Posterior cingulate gyrus (tissue), 11 donors: ENCODE measurements around the gene TSPAN31.

ENCODE experiments used
- DNase-seq, 10 donors: peaks; one replicate each; pipeline versions ENCODE4 v3.0.0 to v3.0.0-alpha.2; 2020 to 2021; ENCODE audit warnings: mixed read lengths in 3 of 10
- intact Hi-C: fragments of 100-400 bp; cut with DNase I; formaldehyde crosslinking; loops from one replicate; pipeline ENCODE4 v1.15.1; 2023

TSPAN31 gene

DNA sequence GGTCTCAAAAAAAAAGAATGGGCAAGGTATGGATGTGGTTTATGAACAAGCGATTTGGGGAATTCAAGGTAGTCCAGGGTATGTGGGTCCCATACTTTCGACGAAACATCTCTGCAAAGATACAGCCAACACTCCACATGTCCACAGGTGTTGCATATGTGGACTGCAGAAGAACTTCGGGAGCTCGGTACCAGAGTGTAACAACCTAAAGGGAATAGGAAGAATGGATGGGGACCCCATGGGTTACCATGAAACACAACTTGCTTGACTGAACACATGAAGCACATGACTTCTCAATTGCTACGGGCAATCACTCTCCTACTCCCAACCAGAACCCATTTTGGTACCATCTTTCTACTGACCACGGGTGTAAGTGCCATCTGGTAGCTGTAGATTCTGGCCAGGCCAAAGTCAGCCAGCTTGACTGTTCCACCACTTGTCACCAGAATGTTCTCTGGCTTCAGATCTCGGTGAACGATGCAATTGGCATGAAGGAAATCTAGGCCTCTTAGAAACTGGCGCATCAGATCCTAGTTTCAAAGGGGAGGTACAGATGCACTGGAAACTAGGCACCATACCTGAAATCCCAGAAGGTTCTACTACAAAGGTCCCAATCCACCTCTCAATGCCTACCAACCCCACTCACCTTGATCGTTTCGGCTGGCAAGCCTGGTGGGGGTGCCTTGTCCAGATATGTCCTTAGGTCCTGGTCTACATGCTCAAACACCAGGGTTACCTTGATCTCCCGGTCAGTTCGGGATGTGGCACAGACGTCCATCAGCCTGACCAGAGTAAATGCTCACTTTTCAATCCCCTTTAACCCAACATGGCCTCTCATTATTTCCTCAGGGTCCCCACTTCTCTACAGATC, 6.0 kb downstream of the TSPAN31 start:
- no peak for DNase-seq
- intact Hi-C loops: no loop called here

DNA sequence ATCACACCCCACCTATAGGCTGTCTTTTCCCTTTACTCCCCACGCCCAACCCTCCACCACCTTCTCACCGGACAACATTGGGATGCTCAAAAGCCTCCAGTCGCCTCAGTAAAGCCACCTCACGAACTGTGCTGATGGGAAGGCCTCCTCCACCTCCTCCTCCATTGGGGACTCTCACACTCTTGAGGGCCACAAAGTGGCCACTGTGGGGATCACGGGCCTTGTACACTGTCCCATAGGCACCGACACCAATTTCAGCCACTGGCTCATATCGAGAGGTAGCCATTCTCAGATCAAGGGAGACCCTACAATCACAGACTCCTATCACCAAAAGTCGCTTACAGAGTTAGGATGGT, 6.6 kb downstream of the TSPAN31 start:
- intact Hi-C loops: no loop called here
- no peak for DNase-seq

DNA sequence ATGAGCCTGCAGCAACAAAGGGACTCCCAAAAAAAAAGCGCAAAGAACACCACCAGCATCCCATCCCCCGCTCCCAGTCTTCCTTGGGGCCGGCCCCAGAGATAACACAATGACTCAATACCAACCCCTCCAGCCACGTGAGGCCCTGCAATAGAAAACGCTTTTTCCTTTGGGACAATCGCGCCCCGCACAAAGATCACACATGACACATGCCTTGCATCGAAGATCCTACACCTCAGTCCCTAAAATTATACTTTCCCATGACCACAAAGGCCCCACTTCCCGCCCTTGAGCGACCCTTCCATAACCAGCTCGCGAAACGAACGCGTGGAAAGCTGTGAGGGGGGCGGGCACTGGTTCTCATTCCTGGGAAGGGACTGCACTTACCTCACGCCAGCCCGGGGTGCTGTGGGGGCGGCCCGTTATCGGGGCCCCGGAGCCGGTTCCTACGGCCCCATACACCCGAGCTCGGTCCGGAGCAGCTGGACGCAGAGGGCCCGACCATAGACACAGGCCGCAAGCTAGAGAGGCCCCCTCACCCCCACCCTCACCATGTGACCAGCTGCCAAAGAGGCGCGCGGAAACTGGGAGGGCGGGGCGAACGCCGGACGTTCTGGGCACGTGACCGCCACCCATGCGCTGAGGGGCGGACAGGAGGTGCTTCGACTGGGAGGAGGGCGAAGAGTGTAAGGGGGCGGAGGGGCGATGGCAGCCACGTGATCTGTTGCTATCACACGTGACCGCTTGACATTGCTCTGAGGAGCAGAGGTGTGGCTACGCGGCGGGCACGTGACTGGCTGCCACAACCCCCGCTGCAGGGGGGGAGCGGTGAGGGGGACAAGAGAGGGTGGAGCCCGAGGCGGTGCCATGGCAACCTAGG, 7.2 kb downstream of the TSPAN31 start, which contains the start of gene CDK4:
CDK4 (minus strand) TSS at position 523 of the 880 bp plus-strand sequence. CDS start 593 bp downstream, outside the sequence.
- DNase-seq: peak; percentile 100
- intact Hi-C loops: loop anchor here (1.0 kb wide), 1 partner anchor 20 kb away; the partner anchor contains the start of genes EEF1AKMT3 and METTL1

DNA sequence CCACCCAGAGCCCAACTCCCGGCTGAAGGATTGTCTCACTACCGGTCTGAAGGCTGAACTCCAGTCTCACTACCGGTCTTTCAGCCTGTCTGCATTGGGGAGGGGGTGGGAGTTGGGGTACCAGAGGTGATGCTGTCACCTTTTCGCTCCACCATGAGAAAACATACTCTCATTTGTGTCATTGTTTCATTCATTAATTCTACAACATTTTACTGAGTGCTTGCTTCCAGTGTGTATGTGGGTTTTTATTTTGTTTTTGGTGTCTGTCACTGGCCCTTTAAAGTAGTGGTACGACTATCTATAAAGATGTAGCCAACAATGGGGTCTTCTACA, 7.8 kb downstream of the TSPAN31 start:
- DNase-seq: no peak
- intact Hi-C loops: loop anchor here (1.0 kb wide), 1 partner anchor 20 kb away; the partner anchor contains the start of genes EEF1AKMT3 and METTL1

DNA sequence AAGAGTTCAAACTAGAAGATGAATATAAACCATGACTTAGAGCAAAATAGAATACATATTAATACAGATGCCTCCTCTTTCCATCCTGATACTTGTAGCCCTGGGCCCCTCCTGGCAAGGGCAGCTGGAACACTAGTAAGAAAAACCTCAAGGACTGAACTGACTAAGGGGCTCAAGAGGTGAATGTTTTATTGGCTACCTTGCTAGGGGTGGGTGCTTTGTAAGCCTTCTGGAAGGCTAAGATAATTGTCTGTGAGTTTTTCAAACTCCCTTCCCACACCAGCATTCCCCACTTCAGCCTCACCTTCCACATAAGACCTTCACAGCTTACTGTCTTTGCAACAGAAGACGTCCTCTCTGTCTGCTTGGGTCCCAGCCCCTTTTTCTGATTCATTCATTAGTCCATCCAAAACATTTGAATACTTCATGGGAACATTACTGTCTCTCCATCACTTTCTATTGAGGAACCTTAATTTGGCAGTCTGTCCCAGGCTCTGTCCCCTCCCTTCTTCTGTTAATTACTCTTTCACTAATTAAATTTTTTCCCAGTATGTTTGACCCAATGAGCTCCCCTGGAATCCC, 9.0 kb downstream of the TSPAN31 start:
- no peak for DNase-seq
- intact Hi-C loops: no loop called here

DNA sequence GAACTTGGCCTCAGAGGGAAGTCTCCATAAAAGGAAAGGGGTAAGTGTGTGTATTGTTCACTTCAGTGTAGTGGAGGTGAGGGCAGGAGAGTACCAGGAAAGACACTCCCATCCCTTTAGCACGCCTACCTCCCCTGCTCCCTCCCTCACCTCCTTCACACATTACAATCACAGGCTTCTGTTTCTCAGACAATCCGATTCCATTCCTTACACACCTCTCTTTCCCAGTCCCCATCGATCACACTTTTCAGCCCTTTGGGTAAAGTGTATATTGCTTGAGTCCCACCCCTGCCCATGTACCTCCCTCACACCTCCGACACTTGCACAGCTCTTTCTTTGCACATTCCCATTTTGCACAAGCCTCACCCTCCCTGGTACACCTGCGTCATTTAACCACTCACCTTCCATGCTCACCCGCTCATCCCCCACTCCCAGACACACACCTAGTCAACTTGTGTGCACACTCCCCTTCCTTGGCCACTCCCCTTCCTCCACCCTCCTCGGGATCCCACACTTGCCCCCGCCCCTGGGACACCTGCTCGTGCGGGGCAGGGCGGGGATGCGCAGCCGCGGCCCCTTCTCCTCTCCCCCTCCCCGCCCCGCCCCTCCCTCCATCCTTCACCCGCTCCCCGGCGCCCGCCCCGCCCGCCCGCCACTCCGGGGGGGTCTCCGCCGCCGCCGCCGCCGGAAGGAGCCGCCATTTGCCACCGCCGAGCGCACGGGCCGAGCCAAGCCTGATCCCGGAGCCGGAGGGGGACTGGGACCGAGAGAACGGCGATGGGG, 9.8 kb downstream of the TSPAN31 start, which contains the start of gene MARCHF9:
MARCHF9 (plus strand) TSS at position 693 of the 783 bp plus-strand sequence. CDS start 426 bp downstream, outside the sequence.
- DNase-seq: peak in 4 of 10 donors; percentile 39 to 93 (median 72)

DNA sequence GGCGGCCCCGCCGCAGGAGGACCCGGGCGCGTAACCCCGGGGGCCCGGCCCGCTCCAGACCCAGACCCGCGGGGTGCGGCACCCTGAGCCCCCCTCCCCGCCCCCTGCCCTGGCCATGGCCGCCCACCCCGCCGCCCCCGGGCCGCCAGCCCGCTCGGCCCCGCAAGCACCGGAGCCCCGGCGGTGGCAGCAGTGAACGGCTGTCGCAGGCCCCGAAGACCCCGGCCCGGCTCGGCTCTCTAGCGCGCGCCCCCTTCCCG, 10.3 kb downstream of the TSPAN31 start:
- intact Hi-C loops: no loop called here

More for the DNA sequence above, 9.8 kb downstream of the TSPAN31 start, which contains the start of gene MARCHF9:
- intact Hi-C loops: no loop called here

DNA sequence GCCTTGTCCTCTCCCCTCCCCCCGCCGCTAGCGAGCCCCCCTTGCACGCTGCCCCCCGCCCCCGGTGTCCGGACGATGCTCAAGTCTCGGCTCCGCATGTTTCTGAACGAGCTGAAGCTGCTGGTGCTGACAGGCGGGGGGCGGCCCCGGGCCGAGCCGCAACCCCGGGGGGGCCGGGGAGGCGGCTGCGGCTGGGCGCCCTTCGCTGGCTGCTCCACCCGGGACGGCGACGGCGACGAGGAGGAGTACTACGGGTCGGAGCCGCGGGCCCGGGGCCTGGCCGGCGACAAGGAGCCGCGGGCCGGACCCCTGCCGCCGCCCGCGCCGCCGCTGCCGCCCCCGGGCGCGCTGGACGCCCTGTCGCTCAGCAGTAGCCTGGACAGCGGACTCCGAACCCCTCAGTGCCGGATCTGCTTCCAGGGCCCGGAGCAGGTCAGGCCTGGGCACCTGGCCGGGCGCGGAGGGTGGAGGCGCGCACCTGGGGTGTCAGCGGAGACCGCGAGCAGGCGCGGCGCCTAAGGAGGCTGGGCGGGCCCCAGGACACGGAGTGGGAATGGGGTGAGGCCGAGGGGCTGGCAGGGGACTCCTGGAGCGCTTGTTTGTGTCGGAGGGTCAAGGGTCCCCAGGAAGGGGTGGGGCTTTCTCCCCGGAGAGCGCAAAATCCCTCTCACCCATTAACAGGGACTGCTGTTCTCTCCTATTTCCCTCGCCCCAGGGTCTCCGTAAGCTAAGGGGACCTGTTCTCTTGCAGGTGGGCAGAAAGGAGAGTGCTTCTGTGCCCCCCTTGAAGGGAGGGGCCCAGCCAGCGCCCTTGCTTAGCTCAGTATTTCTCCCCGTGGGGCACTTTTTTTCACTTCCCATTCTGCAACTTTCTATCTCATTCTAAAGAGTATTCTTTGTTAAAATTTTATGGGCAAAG, 10.9 kb downstream of the TSPAN31 start:
- DNase-seq: peak in 1 of 10 donors; percentile 87
- intact Hi-C loops: no loop called here

More for the DNA sequence above, 10.3 kb downstream of the TSPAN31 start:
- DNase-seq: no peak

DNA sequence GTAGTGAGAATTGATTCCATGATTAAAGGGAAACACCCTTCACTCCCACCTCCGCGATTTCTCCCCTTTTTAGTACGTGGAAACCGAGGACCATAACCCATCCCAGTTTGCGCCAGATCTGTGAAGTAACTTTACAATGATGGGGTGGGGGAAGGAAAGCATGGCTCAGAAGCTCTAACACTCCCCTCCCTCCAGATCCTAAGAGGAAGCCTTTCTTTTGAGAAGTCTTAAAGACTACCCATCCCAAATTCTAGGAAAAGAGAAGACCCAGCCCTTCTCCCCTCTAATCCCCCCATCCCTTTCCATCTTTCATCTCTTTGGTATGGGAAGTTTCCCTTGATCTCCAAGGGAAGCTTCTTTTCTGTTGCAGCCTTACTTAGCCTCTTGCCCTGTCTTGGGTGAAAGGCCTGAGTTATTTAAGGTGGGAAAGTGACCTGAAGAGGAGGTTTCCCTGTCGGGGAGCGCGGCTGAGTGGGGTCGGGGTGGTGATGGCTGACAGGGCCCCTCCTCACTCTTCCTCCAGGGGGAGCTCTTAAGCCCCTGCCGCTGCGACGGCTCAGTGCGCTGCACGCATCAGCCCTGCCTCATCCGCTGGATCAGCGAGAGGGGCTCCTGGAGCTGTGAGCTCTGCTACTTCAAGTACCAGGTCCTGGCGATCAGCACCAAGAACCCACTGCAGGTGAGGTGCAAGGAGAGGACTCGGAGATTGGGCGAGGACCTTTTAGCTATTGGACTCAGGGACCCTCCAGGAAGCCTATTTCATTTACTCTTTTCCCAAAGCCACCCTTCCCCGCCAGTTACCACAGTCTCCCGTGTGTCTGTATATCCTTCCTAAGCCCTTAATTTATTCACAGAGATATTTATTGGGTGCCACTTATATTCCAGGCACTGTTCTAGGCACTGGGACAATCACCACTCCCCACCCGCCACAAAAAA, 11.8 kb downstream of the TSPAN31 start:
- intact Hi-C loops: no loop called here
- DNase-seq: no peak

DNA sequence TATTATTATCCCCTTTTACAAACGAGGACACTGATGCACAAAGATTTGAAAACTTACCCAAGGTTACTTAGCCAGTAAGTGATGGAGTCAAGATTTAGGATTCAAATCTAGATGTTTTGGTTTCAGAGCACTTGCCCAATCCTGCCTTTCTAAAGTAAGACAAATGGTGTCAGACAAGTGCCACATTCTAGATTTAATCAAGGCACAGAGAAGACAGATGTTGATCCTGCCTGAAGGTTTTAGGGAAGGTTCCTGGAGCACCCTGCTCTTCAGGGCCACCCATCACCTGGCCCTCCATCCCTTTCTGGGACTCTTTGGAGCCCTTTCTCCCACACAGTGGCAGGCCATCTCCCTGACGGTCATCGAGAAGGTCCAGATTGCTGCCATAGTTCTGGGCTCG, 12.9 kb downstream of the TSPAN31 start:
- intact Hi-C loops: no loop called here
- no peak for DNase-seq

DNA sequence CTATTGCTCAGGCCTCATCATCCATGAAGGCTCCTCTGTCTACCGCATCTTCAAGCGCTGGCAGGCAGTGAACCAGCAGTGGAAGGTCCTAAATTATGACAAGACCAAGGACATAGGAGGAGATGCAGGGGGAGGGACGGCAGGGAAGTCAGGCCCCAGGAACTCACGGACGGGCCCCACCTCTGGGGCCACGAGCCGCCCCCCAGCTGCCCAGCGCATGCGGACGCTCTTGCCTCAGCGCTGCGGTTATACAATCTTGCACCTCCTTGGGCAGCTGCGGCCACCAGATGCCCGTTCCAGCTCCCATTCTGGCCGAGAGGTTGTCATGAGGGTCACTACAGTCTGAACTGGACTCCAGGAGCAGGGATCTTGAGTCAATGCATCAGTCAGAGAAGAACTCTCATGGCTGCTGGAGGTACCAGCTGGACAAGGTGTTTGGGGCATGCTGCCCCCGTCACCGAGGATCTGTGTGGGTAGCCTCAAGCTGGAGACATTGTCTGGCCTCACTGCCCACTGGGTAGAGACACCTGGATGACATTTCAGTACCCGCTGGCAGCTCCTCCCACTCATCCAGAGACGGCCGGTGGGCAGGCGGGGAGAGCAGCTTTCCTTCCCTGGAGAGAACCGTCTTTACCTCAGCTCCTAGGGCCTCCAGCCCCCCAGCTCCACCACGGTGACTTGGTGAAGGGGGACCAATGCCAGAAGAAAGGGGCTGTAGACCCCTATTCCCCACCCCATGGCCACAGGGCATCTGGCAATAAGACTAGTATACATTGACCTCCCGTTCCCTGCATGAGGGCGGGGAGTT, 13.9 kb downstream of the TSPAN31 start:
- intact Hi-C loops: no loop called here
- no peak for DNase-seq

DNA sequence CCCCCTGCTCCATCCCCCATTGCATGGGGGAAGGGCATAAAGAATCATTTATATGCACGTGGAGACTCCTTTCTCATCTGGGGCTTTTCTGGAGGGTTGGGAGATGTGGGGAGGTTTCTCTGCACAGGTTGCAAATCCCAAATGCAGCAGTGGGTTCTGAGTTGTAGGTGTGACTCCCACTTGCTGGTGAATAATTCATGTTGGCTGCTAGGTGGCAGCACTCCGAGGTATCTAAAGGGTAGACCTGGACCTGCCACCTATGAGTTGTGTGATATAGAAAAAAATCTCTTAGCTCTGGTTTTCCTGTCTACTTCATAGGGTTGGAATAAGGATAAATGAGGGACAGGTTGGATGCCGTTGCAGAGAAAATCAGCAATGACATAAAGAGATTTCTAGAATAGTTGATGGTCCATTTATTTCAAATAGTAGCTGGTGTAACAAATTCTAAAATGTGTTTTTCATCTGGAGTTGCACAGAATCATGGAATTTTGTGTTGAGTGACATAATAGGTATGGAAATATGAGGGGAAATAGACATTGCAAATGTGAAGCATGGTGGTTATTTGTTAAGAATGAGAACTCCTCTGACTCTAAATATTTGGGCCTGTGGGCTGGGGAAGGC, 14.6 kb downstream of the TSPAN31 start:
- intact Hi-C loops: no loop called here

DNA sequence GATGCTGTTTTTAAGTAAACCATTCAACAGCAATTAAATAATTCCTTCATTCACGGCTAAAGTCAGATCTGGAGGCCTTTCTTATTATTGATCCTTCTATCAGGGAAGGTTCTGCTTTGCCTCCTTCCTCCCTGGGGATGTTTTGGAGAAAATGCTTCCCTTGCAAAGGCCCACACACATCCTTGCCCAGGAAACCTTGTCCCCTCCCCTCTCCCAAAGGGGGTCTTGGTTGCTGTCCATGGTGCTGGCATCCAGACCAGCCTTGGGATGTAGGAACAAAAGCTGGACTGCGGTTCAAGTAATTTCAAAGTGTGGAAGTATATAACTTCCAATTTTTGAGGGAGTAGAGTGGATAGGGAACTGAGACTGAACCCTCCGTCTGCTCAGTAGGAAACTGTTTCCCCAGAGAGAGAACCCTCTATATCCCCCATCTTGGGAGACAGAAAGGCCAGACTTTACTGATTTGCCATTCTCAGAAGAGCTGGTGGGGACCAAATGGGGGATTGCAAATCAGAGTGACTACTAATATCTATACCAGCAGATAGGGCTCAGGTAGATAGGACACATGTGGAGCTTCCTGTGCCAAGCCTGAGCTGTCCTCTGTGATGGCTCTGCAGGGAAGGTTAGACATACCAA, 15.6 kb downstream of the TSPAN31 start:
- DNase-seq: no peak
- intact Hi-C loops: no loop called here

More for the DNA sequence above, 14.6 kb downstream of the TSPAN31 start:
- no peak for DNase-seq

DNA sequence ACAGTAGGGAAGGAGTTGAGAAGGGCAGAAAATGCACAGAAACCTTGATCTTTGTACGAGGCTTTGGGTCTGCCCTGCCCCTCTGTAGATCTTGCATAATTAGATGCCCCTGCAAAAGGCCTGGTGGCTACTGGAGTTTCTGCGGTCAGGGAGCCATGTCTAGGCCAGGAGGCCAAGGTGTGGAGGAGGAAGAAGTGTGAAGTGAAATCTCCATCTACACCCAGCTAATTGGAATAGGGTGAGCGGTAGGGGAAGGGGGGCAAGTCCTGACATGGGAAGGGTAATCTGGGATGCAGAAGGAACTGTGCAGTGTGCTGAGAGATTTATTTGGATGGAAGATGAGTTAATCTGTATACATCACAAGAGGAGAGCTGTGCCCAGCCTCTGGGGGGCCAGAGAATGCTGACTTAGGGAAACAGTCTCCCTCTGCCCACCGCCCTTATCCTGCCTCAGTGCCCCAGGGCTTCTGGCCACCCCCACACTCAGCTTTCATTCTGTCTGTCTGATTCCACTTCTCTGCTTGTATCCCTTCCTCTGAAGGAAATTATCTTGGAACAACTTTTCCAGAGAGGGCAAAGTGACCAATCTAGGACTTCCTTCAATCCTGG, 16.7 kb downstream of the TSPAN31 start:
- DNase-seq: no peak
- intact Hi-C loops: no loop called here

DNA sequence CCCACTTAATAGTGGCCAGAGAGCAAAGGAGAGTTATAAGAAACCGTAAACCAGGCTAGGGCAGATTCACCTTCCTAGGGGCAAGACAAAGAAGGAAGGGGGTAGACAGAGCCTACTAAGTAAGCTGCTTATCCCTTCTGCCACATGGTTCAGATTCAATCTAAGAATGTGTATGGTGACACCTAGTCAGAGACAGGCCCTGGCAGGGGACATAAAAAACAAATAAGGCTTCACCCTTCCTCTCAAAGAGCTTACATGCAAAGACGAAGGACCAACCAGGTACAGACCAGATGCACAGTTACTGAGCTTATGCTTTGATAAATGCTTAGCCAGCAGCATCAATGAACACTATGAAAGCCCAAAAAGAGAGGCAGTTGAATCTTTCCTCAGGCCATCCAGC, 17.6 kb downstream of the TSPAN31 start:
- DNase-seq: no peak
- intact Hi-C loops: no loop called here
